Astrocyte of the hippocampus (primary cell): ENCODE measurements around the gene TICAM2.
"Not testable (repeated sequence)": the region's sequence is repeated elsewhere in the genome, so short reads cannot be mapped to it uniquely, and the experiment has no call there.

ENCODE experiments used
- DNase-seq: peaks from one replicate; pipeline ENCODE4 v3.0.0; 2011; ENCODE audit warnings: low read depth, low spot score

TICAM2 gene

GRCh38 chr5:115601701-115602590 lies at the start of gene TICAM2:
TICAM2 (minus strand) TSS chr5:115602479; CDS start chr5:115581256, 21,223 bp downstream.
- DNase-seq = peak; percentile 76

GRCh38 chr5:115649541-115649940 lies 47.3 kb upstream of the TICAM2 start:
- DNase-seq = no peak

- no peak for DNase-seq
These were observed 45.8 kb upstream of the TICAM2 start for GRCh38 chr5:115648056-115648455.

GRCh38 chr5:115645386-115645785 lies 43.1 kb upstream of the TICAM2 start:
- not testable (repeated sequence) for DNase-seq

- DNase-seq = no peak
These were observed 41.8 kb upstream of the TICAM2 start for GRCh38 chr5:115644046-115644445.

GRCh38 chr5:115641948-115642347 lies 39.7 kb upstream of the TICAM2 start:
- DNase-seq = no peak

GRCh38 chr5:115640274-115640673 lies 38.0 kb upstream of the TICAM2 start:
- no peak for DNase-seq

GRCh38 chr5:115639377-115639776 lies 37.1 kb upstream of the TICAM2 start:
- no peak for DNase-seq

- no peak for DNase-seq
These were observed 35.2 kb upstream of the TICAM2 start for GRCh38 chr5:115637507-115637906.

- DNase-seq = no peak
These were observed 33.7 kb upstream of the TICAM2 start for GRCh38 chr5:115636008-115636407.

GRCh38 chr5:115634343-115635132 lies 32.3 kb upstream of the TICAM2 start:
- peak; percentile 92 for DNase-seq

- no peak for DNase-seq
These were observed 27.6 kb upstream of the TICAM2 start for GRCh38 chr5:115629903-115630302.

GRCh38 chr5:115627295-115627865 lies 25.1 kb upstream of the TICAM2 start:
- no peak for DNase-seq

- DNase-seq = no peak
These were observed 24.2 kb upstream of the TICAM2 start for GRCh38 chr5:115626445-115626823.

- peak; percentile 100 for DNase-seq
These were observed 23.5 kb upstream of the TICAM2 start, which contains the start of gene TMED7 for GRCh38 chr5:115625579-115626444. TMED7 (minus strand) TSS chr5:115626036; CDS start chr5:115625792, 244 bp downstream.

GRCh38 chr5:115624994-115625393 lies 22.7 kb upstream of the TICAM2 start:
- no peak for DNase-seq

- no peak for DNase-seq
These were observed 21.4 kb upstream of the TICAM2 start for GRCh38 chr5:115623658-115624057.

- no peak for DNase-seq
These were observed 19.2 kb upstream of the TICAM2 start for GRCh38 chr5:115621365-115621900.

GRCh38 chr5:115616892-115617291 lies 14.6 kb upstream of the TICAM2 start:
- DNase-seq = no peak

- no peak for DNase-seq
These were observed 14.2 kb upstream of the TICAM2 start for GRCh38 chr5:115616472-115616871.

GRCh38 chr5:115611873-115612272 lies 9.6 kb upstream of the TICAM2 start:
- no peak for DNase-seq
